ENCODE data around the gene GPC1. TPM values are rescaled to one million over a fixed set of nuclear protein-coding genes. Genes with fewer than 3 reads are reported as not detected.
A peak's percentile ranks its signal among the peaks of the same experiment; 100 is the strongest.
"Not testable (repeated sequence)": the region's sequence is repeated elsewhere in the genome, so short reads cannot be mapped to it uniquely, and the experiment has no call there.

The GPC1 gene, protein sequence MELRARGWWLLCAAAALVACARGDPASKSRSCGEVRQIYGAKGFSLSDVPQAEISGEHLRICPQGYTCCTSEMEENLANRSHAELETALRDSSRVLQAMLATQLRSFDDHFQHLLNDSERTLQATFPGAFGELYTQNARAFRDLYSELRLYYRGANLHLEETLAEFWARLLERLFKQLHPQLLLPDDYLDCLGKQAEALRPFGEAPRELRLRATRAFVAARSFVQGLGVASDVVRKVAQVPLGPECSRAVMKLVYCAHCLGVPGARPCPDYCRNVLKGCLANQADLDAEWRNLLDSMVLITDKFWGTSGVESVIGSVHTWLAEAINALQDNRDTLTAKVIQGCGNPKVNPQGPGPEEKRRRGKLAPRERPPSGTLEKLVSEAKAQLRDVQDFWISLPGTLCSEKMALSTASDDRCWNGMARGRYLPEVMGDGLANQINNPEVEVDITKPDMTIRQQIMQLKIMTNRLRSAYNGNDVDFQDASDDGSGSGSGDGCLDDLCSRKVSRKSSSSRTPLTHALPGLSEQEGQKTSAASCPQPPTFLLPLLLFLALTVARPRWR
- 18.6 and 27.2 TPM in 2 replicates for total RNA-seq

DNA sequence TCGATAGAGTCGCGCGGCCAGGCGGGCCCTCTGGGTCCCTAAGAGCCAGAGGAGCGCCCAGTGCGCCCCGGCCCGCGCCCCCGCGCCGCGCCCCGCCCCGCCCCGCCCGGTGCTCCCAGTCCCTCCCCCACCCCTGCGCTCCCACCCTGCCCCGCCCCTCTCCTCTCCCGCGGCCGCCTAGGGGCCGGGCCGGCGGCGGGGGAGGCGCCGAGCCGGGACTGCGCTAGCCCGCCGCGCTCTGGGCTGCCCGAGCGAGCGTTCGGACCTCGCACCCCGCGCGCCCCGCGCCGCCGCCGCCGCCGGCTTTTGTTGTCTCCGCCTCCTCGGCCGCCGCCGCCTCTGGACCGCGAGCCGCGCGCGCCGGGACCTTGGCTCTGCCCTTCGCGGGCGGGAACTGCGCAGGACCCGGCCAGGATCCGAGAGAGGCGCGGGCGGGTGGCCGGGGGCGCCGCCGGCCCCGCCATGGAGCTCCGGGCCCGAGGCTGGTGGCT lies at the start of gene GPC1:
Gene GPC1 (plus strand): TSS at position 207 of the 491 bp plus-strand sequence. CDS start 256 bp downstream, at position 463.
- no peak for DNase-seq (ENCODE audit: low read depth, low spot score)

GRCh38 chr2:240386326-240386725 lies 49.1 kb upstream of the GPC1 start:
- no peak for DNase-seq (ENCODE audit: low read depth, low spot score)

DNA sequence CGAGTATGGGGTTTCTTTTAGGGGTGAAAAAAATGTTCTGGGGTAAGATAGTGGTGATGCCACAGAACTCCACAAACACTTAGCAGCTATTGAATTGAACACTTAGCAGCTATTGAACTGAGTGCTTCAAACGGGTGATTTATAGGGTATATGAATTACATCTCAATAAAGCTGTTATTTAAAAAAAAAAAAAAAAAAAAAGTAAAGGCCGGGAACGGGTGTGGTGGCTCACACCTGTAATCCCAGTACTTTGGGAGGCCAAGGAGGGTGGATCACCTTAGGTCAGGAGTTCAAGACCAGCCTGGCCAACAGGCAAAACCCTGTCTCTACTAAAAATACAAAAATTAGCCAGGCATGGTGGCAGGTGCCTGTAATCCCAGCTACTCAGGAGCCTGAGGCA lies 48.7 kb upstream of the GPC1 start:
- not testable (repeated sequence) for DNase-seq (ENCODE audit: low read depth, low spot score)

- no peak for DNase-seq (ENCODE audit: low read depth, low spot score)
These were observed 48.2 kb upstream of the GPC1 start for GRCh38 chr2:240387325-240387668.

DNA sequence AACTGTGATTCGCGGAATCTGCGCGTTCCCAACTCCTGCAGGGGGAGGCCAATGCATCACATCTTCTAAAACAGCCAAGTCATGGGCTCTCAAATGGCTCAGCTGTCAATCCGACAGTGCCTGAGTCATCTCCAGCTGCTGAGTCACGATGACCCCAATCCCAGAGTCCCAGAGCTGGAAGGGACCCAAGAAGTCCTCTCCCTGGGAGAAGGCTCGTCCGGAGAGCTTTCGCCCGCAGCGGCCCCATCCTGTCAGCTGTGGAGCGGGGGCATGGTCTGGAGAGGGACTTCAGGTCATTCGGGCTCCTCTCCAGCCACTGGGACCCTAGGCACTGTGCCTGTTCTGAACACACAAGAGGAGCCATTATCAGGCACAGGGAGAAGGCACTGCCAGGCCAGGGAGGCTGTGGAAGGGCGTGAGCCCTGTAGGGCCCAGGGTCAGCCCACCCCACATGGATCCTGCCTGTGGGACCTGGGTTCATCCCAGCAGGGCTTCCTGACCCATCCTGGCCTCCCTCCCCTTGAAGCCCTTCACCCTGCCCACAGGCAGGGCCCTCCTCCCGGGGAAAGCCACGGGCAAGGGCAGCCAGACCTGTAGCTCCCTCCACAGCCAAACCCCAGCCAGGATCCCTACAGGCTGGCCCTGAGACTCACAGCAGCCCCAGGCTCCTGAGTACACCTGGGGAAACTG lies 47.6 kb upstream of the GPC1 start:
- DNase-seq (ENCODE audit: low read depth, low spot score): peak; percentile 29

GRCh38 chr2:240388471-240389301 lies 46.8 kb upstream of the GPC1 start:
- no peak for DNase-seq (ENCODE audit: low read depth, low spot score)

- DNase-seq (ENCODE audit: low read depth, low spot score): no peak
These were observed 46.1 kb upstream of the GPC1 start for GRCh38 chr2:240389302-240389805.

DNA sequence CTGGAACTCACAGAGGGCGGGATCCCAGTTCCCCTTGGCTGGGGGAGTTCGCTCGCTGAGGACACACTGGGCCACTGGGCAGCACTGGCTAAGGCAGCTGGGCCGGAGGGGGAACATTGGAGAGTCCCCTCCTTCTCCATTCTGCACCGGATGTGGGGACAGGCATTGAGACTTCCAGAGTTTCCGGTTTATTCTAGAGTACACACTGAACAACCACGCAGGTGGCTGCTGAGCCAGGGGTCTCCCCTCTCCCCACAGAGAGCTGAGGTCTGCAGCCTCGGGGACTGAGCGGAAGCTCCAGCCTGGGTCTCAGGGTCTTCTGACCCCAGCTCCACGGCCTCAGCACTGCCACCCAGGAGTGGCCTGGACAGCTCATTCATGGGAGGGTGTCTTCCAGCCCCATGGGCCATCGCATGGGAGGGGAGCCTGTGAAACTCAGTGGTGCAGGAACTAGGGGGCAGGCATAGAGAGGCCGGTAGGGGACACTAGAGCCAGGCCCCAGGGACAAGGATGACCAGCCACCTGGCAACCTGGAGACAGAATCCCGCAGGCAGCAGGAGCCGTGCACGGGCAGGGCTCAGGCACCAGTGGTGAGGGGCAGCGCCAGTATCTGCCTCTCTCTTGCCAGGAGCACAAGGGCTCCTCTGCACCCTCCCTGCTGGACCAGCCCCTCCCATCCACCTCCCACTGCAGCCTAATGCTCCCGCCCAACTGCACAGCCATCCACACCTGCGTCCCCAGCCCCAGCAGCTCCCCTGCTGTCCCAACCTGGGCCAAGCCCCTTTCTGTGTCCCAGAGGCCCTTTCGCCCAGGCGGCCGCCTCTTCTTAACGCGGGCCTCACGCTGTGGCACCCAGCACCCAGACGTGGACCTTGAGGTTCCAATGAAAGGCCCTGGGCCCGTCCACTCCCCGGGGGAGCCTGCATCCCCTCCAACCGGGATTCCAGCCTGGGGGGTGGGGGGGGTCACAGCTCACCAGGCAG lies 45.1 kb upstream of the GPC1 start:
- DNase-seq (ENCODE audit: low read depth, low spot score): no peak

GRCh38 chr2:240391111-240392051 lies 44.1 kb upstream of the GPC1 start:
- no peak for DNase-seq (ENCODE audit: low read depth, low spot score)

DNA sequence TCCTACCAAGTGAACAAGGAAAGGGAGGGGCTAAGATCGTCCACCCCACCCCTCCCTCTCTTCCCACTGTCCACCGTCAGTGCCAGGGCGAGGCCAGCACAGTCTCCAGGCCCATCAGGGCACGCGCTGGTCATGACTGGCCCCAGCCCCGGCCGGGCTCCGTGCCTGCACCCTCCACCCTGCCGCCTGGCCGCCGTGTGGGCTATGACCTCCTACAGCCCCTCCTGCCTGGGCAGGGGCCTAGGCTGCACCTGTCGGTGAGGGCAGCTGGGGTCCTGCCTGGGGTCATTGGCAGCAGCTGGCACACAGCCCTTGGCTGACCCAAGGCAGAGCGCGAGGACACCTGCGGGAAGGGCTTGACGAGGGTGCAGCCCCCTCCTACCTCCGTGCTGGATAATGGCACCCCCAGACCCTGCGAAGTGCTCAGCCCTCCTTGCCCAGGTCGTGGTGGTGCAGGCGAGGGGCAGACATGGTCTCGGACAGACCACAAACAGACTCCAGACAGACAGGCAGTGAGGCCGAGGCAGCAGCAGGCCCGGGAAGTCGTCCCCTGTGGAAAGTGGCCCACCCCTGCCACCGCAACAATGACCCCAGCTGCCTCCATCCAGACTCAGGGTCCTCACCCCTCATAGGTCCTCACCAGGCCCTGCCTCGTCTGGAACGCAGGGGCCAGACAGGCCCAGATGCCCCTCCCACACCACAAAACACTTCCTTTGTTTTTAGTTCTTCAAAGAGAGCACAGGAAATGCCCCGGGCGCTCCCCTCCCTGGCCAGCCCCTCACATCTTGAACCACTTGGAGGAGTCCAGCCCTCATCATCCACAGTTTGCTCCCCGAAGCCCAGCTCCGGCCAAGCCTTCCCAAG lies 43.1 kb upstream of the GPC1 start:
- no peak for DNase-seq (ENCODE audit: low read depth, low spot score)

GRCh38 chr2:240392948-240393830 lies 42.3 kb upstream of the GPC1 start:
- no peak for DNase-seq (ENCODE audit: low read depth, low spot score)

DNA sequence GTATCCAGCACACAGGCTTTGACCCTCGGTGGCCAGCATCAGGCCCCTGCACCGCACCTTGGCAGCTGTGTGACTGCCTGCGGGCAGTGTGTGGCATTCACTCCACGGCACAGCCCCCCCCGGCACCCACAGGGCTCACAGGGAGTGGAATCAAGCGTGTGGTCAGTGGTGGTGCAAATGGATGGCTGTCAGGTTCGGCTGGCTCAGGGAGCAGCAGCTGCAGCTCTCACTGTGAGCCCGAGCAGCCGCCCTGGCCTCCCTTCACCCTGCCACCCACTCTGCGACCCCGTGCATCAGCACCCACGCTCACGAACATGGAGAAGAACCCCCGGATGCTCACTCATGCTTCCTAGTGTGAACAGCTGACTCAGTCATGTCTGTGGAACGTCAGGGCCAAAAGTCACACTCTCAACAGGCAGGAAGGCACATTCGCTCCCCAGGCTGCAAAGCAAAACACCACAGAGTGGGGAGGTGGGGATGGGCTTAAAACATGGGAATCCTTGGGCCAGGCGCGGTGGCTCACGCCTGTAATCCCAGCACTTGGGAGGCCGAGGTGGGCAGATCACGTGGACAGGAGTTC lies 41.5 kb upstream of the GPC1 start:
- no peak for DNase-seq (ENCODE audit: low read depth, low spot score)

DNA sequence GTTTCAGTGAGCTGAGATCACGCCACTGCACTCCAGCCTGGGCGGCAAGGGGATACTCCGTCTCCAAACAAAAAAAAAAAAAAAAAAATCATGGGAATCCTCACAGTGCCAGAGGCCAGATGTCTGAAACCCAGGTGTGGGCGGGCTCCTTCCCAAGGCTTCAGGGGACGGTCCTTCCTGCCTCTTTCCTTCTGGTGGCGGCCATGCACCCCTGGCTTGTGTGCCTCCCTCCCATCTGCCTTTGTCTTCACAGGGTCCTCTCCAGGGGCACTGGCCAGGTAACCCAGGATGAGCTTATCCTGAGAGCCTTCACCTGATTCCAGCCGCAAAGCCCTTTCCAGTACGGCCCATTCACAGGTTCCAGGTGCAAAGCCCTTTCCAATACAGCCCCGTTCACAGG lies 40.9 kb upstream of the GPC1 start:
- no peak for DNase-seq (ENCODE audit: low read depth, low spot score)

- no peak for DNase-seq (ENCODE audit: low read depth, low spot score)
These were observed 40.0 kb upstream of the GPC1 start for GRCh38 chr2:240395448-240395847.

- DNase-seq (ENCODE audit: low read depth, low spot score): no peak
These were observed 39.4 kb upstream of the GPC1 start for GRCh38 chr2:240395896-240396622.

Data from pulmonary artery endothelial cell (primary cell).